ENCODE measurements around the gene JUND. TPM values are rescaled to one million over a fixed set of nuclear protein-coding genes. Genes with fewer than 3 reads are reported as not detected.
A peak's percentile ranks its signal among the peaks of the same experiment; 100 is the strongest.

The JUND gene
- polyA plus RNA-seq, 2 of the 4 experiments (the other 2 are of a cell fraction): 65.1 to 68.9 TPM

DNA sequence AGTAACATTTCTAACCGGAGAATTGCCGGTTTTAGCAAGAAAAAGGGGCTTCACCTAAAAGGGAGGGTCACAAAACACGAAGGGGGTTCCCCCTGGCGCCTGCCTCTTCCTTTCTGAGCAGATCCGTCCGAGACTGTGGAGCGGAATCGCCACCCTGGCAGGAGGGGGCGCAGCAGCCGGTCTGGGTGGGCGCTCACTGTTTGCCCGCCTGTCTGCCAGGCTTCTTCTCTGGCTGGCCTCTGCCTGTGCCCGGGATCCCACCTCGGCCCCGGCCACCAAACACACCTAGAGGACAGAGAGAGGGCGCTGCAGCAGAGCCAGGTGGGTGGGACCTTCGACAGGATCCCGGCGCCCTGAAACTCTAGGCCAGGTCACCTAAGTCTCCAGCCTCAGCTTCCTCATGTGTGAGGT, 25.9 kb upstream of the JUND start:
- ChIA-PET CTCF (interaction anchor here (1.0 kb wide), 1 partner anchor 29 kb away, joined by 3 read pairs; no protein-coding TSS in a partner anchor), POLR2A (interaction anchor here (1.0 kb wide), 1 partner anchor 27 kb away, joined by 3 read pairs; no protein-coding TSS in a partner anchor)
- DNase-seq (ENCODE audit: low read depth in 1 of 2, low spot score in 1 of 2) (no peak), ATAC-seq (no peak), FAIRE-seq (no peak)
- TF ChIP-seq FOXS1 (CRISPR knock-in tag; IDR thresholded peaks at IDR 0.05) (no peak), GATA3 (IDR thresholded peaks at IDR 0.05; ENCODE audit: borderline replicate concordance) (no peak), MAZ (IDR thresholded peaks at IDR 0.05; ENCODE audit: borderline replicate concordance, low read depth, low read length) (no peak), NPAS2 (CRISPR knock-in tag; IDR thresholded peaks at IDR 0.05; ENCODE audit: borderline replicate concordance) (no peak), CHD2 (IDR thresholded peaks at IDR 0.05; ENCODE audit: low read length, partially characterized antibody) (no peak), EHMT2 (IDR thresholded peaks at IDR 0.05; ENCODE audit: low read depth) (no peak), ZSCAN20 (CRISPR knock-in tag; IDR thresholded peaks at IDR 0.05) (no peak), CBX8 (IDR thresholded peaks at IDR 0.05) (no peak), NR3C1 (IDR thresholded peaks at IDR 0.05) (no peak)
- TF ChIP-seq, protein P1, sequence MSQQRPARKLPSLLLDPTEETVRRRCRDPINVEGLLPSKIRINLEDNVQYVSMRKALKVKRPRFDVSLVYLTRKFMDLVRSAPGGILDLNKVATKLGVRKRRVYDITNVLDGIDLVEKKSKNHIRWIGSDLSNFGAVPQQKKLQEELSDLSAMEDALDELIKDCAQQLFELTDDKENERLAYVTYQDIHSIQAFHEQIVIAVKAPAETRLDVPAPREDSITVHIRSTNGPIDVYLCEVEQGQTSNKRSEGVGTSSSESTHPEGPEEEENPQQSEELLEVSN (IDR thresholded peaks at IDR 0.05; ENCODE audit: borderline replicate concordance, low read depth): no peak
- TF ChIP-seq, protein P2, sequence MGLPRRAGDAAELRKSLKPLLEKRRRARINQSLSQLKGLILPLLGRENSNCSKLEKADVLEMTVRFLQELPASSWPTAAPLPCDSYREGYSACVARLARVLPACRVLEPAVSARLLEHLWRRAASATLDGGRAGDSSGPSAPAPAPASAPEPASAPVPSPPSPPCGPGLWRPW (IDR thresholded peaks at IDR 0.05): no peak
- TF ChIP-seq, protein P3, sequence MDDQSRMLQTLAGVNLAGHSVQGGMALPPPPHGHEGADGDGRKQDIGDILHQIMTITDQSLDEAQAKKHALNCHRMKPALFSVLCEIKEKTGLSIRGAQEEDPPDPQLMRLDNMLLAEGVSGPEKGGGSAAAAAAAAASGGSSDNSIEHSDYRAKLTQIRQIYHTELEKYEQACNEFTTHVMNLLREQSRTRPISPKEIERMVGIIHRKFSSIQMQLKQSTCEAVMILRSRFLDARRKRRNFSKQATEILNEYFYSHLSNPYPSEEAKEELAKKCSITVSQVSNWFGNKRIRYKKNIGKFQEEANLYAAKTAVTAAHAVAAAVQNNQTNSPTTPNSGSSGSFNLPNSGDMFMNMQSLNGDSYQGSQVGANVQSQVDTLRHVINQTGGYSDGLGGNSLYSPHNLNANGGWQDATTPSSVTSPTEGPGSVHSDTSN (IDR thresholded peaks at IDR 0.05): no peak
- Histone ChIP-seq H3K27ac (peak overlapping the region in 1 of 2 experiments; percentile 99; a peak in 2 of 6 replicates), H3K4me1 (peaks cover 40% of the 10 kb centered on the region), H3K4me3 (no peak overlapping the region), H3K9me3 (no peaks in the 10 kb centered on the region), H3K4me2 (no peak overlapping the region)
- WGBS (ENCODE audit: missing lambda C conversion rate): 96% methylated on average over 8 of the region's 19 CpGs

DNA sequence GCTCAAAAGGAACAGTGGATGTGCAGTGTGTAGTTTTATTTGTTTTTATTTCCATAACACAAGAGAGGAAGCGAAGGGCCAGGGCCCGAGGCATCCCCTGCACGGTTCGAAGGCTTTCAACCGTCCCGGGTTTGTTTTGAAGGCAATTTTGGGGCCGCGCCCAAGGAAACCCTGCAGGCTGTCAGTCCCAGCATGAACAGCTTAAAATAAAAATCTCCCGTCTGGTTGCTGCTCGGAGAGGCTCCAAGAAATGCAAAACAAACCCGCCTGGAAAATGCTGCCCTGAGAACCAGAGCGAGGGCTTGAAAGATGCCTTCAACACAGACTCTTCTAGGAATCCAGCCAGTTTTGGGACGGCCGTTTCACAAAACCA, 25.5 kb upstream of the JUND start:
- CTCF ChIA-PET: interaction anchor here (1.0 kb wide), 1 partner anchor 28 kb away, joined by 3 read pairs; no protein-coding TSS in a partner anchor
- ATAC-seq: no peak
- FAIRE-seq: no peak

More for the DNA sequence above, 25.5 kb upstream of the JUND start:
- peak overlapping the region in 1 of 2 experiments; percentile 99; a peak in 2 of 6 replicates for H3K27ac ChIP-seq
- H3K4me1 ChIP-seq: peaks cover 44% of the 10 kb centered on the region
- H3K4me2 ChIP-seq: no peak overlapping the region
- POLR2A ChIA-PET: interaction anchor here (1.0 kb wide), 1 partner anchor 27 kb away, joined by 3 read pairs; no protein-coding TSS in a partner anchor
- TF ChIP-seq, protein P1 (IDR thresholded peaks at IDR 0.05; ENCODE audit: borderline replicate concordance, low read depth): no peak
- TF ChIP-seq HEYL (CRISPR knock-in tag; IDR thresholded peaks at IDR 0.05) (no peak), ESRRA (IDR thresholded peaks at IDR 0.05; ENCODE audit: borderline replicate concordance, low read length) (no peak), CHD4 (IDR thresholded peaks at IDR 0.05; ENCODE audit: borderline replicate concordance) (no peak), FOSL2 (IDR thresholded peaks at IDR 0.05) (no peak), FOSL2 (CRISPR knock-in tag; IDR thresholded peaks at IDR 0.05) (no peak), MYC (IDR thresholded peaks at IDR 0.05; ENCODE audit: borderline replicate concordance, low read length) (no peak), MAZ (IDR thresholded peaks at IDR 0.05; ENCODE audit: borderline replicate concordance, low read depth, low read length) (no peak), ZNF302 (CRISPR knock-in tag; IDR thresholded peaks at IDR 0.05) (no peak), RNF2 (IDR thresholded peaks at IDR 0.05; ENCODE audit: borderline replicate concordance, low read depth) (no peak), NPAS2 (CRISPR knock-in tag; IDR thresholded peaks at IDR 0.05; ENCODE audit: borderline replicate concordance) (no peak), CBX2 (IDR thresholded peaks at IDR 0.05; ENCODE audit: borderline replicate concordance, low read depth) (no peak), RCOR1 (IDR thresholded peaks at IDR 0.05; ENCODE audit: low read depth, low read length) (no peak), CHD2 (IDR thresholded peaks at IDR 0.05; ENCODE audit: low read length, partially characterized antibody) (no peak), MAFK (IDR thresholded peaks at IDR 0.05; ENCODE audit: partially characterized antibody) (no peak), ZC3H11A (IDR thresholded peaks at IDR 0.05) (no peak), FOXS1 (CRISPR knock-in tag; IDR thresholded peaks at IDR 0.05) (no peak), RFX5 (IDR thresholded peaks at IDR 0.05) (no peak)
- TF ChIP-seq, protein P4, sequence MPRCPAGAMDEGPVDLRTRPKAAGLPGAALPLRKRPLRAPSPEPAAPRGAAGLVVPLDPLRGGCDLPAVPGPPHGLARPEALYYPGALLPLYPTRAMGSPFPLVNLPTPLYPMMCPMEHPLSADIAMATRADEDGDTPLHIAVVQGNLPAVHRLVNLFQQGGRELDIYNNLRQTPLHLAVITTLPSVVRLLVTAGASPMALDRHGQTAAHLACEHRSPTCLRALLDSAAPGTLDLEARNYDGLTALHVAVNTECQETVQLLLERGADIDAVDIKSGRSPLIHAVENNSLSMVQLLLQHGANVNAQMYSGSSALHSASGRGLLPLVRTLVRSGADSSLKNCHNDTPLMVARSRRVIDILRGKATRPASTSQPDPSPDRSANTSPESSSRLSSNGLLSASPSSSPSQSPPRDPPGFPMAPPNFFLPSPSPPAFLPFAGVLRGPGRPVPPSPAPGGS (IDR thresholded peaks at IDR 0.05): no peak
- TF ChIP-seq, protein P2 (IDR thresholded peaks at IDR 0.05): no peak
- no peak for DNase-seq (ENCODE audit: low read depth in 1 of 2, low spot score in 1 of 2)
- H3K9me3 ChIP-seq: no peaks in the 10 kb centered on the region
- H3K4me3 ChIP-seq: no peak overlapping the region
- 87% methylated on average over 10 of the region's 14 CpGs for WGBS (ENCODE audit: missing lambda C conversion rate)

Data from A549 (cell line).